GM18870 (cell line): ENCODE measurements around the gene TBC1D5.

ENCODE experiments used
- ATAC-seq: cut with Tn5 transposase; IDR thresholded peaks from one replicate; pipeline ENCODE4 v1.9.1; 2021; ENCODE audit warnings: moderate library complexity; ENCODE audit not compliant: unreplicated experiment

Gene TBC1D5

DNA sequence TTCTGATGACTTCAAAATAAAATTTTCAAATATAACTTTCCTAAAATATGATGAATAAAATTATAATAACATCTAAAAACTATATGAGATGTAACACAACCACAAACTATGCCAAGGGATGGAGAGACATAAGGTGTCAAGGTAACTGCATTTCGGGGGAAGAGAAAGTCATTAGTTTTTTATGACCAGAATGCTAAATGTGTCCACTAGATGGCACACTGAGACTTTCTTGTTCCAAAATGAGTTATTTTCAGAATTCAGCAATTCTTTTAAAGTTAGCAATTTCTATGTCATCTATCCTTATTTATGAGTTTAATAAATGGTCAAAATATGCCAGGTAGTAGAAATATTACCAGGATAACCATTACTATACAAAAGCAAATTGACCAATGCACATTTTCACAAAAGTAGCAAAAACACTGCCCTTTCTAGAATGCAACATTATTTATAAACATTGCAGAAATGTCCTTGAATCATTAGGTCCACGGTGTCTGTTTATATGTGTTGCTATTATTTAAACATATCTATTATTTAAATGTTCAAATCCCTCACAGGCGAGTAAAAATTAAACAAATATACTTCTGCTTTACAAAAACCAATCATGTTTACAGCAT lies 483.5 kb downstream of the TBC1D5 start:
- ATAC-seq = no peak

DNA sequence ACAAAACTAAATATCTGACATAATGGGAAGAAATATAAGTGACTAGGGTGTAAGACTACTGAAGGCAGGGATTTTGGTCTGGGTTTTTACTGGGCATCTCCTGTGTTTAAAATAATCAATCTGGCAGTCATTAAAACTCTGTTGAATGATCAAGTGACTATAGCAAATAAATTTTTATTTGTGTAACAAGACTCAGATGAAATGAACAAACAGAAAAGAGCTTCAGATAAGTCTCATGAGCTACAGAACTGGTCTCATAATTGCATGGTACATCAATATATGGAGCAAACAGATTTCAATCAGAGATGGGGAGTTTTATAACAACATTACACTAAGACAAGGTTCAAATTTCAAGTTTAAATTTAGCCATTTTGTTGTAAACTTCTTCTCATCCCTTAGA lies 485.2 kb downstream of the TBC1D5 start:
- no peak for ATAC-seq

DNA sequence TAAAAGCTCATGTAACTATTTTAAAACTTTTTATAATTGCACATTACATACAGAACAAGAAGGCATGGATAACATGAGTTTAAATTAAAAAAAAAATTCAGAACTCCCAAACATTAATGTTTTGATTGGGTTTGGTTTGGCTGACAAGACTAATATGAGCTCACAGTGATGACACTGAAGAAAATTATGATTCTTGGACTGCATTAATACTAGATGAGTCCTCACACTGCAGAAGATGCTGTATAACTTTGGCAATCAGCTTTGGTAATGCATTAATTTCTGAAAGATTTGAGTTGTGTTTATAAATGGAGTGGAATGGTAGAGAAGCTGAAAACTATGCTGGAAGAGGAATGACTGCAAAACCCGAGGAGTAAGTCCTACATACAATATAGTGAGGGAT lies 498.8 kb downstream of the TBC1D5 start:
- ATAC-seq = no peak

DNA sequence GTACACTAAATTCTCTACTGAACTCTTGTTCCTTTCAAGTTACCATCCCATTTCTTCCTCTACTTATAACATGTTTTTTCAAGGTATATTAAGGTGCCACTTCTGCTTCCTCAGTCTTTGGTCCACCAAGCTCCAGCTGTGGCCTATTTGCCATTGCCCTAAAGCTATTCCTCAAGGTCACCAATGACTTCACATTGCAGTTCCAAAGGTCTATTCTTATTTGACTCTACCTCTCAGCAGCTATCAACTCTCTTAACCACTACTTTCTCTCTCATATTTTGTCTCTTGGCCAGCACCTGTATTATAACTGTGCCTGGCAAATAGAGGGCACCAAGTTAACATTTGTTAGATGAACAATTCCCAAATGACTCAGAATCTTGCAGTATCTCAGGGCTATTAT lies 503.0 kb downstream of the TBC1D5 start:
- ATAC-seq = no peak

DNA sequence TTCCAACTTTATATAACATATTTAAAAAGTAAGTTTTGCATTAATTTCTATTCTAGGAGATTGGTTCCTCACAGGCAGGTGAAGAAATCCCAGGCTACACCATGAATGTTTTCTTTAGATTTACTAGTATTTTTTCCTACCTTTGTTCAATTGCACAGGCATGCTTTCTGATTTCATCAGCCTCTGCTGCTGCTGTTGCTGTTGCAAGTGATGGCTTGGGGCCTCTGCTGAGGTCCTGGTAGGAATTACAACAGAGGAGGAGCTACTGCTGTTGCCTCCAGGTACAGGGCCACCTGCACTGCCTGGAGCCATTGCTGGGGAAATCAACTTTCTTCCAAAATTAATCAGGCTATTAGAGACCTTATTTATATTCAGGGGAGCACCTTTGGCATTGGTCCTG lies 504.4 kb downstream of the TBC1D5 start:
- ATAC-seq = no peak

DNA sequence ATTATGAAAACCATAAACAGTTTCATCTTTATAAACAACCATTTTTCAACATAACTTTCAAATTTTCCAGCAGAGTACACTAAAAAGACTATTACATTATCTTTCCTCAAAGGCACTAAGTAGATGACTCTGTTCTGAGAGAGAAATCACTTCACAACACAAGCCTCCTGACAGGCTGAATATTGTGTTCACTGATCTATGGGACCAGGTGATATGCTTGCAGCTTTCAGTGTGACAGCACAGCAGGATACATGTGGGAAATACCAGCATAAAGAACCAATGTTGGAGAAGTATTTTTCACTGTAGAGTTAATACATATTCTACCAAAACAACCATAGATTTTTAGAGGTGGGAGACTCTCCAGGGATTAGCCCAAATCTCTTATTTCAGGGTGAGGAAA lies 507.1 kb downstream of the TBC1D5 start:
- no peak for ATAC-seq

DNA sequence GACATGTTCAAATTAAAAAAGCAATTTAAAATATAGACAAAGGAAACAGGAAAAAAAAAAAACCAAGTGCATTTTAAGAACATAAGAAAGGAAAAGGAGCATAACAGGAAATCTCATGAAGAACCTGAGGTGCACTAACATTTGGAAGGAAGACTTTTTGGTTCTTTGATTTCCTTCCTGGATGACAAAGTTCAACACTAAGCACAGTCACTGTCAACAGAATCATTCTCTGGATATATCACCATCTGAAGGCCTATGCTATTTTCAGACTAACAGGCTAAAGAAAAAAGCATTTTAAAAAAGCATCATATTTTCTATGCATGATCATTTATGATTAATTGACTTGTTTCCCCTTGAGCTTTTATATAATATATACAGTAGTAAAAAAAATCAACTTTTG lies 508.0 kb downstream of the TBC1D5 start:
- ATAC-seq = no peak

DNA sequence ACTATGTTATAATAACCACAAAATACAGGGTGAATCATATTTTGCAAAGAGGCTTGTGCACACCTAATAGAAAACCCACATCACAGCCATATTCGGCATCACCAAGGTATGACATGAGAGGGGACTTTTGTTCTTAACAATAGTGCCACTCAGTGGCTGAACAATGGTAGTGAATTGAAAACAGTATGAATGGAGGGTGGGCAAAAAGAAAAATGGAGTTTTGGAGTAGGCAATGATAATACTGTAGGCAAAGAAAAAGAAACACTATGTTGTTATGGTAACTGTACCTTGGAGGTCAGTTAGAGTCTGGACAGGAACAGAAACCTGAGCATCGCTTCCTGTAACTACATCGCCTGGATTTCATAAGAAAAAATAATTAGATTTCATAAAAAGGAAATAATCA lies 509.0 kb downstream of the TBC1D5 start:
- peak; percentile 88 for ATAC-seq

DNA sequence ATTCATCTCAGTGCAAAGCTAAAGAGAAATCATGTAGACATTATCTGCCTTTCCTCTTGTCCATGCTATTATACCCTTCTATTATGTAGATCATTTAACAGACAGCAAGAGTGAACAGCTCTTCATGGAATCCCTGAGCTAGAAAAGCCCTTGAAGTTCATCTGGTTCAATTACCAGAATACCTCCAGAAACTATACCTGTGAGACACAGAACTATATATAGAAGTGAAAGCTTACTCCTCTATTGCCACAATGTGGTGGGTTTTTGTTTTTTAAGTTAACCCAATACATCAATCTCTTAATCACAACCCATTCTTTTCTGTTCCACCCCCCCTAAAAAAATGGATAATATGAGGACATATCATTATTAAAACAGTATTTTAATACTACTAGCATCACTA lies 510.0 kb downstream of the TBC1D5 start:
- no peak for ATAC-seq

DNA sequence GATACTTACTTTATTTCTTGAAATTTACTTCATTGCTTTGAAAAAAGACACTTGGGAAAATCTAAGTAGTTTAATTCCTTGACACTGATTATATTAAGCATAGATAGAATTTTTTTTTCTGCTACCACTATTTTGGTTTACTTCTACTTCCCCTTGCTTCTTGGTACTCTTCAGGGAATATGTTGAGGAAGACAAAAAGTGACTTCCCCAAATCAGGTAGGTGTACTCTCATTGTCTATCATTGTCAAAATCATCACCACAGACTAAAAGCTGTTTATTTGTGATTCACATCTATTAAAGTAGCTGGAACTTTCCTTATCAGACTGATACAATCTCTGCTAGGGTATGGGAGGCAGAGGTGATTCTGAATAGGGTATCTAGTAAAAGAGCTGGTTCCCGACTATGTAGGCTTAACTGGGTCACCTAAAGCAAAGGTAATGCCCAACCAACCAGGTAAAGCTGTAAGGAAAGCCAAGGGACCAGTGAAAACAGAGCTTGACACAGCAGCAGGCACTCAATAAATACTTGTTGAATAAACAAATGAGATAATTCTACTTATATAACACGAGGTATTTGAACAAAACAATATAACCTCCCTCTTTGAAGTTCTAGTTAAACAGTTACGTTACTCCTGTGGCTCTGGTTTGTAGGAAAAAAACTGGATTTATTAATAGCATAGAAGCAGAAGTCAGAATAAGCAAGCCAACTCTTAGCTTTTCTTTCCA lies 510.7 kb downstream of the TBC1D5 start:
- no peak for ATAC-seq

DNA sequence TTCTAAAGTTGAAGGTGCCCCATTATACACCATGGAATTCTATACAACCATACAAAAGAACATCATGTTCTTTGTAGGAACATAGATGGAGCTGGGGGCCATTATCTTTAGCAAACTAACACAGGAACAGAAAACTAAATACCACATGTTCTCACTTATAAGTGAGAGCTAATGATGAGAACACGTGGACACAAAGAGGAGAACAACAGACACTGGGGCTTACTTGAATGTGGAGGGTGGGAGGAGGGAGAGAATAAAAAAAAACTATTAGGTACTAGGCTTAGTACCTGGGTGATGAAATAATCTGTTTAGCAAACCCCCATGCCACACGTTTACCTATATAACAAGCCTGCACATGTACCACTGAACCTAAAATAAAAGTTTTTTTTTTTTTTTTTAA lies 515.0 kb downstream of the TBC1D5 start:
- ATAC-seq = no peak

DNA sequence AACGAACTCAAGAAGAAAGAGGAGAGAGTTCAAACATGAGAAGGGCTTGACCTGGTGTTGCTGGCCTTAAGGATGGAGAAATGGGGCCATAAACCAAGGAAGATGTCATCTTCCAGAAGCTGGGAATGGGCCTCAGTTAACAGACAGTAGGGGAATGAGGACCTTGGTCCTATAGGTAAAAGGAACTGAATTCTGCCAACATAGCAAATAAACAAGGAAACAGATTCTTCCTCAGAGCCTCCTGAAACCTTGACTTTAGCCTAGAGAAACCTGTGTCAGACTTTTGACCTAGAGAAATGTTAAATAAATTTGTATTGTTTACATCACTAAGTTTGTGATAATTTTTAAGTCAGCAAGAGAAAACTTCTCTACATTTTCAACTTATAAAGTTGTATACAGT lies 520.9 kb downstream of the TBC1D5 start:
- ATAC-seq = no peak

DNA sequence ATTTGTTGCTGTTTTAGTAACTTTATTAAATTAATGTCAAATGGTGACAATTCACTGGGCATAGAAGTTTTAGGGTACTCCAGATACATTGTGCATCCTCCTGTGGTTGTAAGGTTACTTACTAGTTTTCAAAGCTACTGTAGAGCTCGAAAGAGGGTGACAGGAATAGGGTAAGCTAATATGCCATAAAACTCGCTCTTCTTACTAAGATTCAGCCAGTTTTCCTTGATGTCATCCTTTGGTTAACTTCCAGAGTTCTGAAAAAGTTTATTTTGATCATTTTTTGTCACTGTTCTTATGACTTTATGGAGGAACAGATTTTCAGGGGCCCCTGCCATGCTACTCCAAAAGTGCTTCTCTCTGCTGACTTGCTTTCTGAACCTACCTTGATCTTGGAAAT lies 522.8 kb downstream of the TBC1D5 start:
- no peak for ATAC-seq

DNA sequence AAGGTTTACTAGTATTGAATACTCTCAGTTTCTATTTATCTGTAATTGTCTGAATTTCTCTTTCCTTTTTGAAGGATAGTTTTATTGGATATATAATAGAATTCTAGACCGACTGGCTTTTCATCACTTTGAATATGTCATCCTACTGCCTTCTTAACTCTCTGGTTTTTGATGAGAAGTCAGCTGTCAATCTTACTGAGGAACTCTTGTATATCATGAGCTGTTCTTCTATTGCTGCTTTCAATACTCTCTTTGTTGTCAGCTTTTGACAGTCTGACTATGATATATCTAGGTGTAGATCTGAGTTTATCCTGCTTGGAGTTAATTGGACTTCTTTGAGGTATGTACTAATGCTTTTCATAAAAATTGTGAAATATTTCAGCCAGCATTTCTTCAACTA lies 523.8 kb downstream of the TBC1D5 start:
- no peak for ATAC-seq

DNA sequence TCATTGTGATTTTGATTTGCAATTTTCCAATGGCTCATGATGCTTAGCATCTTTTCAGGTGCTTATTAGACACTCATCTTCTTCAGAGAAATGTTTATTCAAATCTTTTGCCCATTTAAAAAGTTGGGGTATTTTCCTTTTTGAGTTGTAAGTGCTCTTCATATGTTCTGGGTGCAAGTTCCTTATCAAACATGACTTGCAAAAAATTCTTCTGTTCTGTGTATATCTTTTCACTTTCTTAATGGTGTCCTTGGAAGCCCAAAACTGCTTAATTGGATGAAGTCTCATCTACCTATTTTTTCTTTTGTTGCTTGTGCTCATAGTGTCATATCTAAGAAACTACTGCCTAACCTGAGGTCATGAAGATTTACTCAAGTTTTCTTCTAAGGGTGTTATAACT lies 524.8 kb downstream of the TBC1D5 start:
- no peak for ATAC-seq

DNA sequence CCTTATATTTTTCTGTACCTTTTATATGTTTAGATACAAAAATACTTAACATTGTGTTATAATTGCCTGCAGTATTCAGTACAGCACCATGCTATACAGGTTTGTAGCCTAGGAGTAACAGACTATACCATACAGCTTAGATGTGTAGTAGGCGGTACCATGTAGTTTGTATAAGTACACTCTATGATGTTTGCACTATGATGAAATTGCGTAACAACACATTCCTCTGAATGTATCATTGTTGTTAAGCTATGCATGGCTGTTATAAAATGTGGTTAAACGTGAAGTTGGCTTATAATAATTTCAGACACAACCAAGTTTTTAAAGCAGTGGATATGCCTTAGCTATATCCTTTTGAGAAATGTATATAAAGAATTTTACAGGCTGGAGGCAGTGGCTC lies 529.3 kb downstream of the TBC1D5 start:
- ATAC-seq = no peak

DNA sequence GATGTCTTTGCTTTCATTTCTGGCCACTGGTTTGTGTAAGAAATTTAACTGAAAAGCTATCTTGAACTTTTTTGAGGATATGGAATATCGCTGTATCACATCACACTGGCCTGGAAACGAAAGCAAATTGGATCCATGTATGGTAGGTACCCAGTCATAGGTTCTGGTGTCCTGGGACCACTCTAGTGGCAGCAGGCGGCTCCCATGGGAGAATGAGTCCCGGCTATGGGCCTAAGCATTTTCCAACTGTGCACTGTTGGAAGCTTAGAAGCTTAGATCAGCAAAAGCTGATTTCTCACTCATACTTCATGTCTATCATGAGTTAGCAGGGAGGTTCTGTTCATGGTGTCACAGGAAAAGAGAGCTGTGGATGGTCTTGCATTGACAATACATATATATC lies 534.5 kb downstream of the TBC1D5 start:
- no peak for ATAC-seq

DNA sequence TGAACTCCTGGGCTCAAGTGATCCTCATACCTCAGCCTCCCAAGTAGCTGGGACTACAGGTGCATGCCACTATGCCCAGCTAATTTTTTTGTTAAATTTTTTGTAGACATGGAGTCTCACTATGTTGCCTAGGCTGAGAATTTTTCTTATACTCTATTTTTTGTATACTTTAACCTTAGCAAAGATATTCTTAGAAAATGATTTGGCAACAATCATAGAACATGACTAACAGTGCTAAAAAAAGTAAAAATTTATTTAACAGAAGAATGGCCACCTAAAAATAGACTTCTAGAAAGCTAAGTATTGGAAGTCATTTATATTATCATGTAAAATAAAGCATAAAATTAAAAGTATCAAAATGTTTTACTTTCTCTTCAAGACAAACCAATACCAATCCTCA lies 535.4 kb downstream of the TBC1D5 start:
- ATAC-seq = no peak

DNA sequence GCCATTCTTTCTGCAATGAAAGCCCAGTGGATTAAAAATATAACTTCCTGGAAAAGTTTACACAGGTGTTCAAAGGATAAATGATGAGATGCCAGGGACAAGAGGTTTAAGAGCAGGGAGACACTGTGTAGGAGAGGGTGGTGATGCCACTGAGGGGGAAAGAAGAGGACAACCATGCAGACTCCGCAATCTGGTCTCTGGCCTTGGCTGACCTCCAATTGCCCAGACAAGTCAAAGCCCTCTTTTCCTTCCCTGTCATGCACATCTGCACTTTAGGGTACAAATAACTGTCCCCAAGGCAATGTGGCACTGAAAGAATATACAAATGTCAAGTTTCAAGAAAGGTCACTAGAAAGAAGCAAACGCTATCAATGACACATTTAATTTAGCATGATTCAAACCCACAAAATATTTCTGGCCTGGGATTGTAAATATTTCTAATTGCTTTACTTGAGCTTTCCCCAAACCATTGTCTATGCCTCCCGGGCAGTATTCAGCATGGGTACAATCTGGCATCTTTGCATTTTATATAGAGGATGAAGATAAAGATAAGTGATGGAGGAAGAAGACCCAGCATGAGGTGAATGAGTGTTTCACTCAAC lies 538.3 kb downstream of the TBC1D5 start:
- no peak for ATAC-seq

DNA sequence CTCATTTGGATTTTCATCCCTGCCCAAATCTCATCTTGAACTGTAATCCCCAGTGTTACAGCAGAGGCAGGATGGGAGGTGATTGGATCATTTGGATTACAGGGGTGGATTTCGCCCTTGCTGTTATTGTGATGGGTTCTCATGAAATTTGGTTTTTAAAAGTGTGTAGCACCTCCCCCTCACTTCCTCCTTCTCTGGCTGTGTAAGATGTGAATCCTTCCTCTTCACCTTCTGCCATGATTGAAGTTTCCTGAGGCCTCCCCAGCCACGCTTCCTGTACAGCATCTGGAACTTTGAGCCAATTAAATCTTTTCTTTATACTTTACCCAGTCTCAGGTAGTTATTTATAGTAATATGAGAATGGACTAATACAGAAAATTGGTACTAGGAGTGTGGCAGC lies 540.9 kb downstream of the TBC1D5 start:
- no peak for ATAC-seq

DNA sequence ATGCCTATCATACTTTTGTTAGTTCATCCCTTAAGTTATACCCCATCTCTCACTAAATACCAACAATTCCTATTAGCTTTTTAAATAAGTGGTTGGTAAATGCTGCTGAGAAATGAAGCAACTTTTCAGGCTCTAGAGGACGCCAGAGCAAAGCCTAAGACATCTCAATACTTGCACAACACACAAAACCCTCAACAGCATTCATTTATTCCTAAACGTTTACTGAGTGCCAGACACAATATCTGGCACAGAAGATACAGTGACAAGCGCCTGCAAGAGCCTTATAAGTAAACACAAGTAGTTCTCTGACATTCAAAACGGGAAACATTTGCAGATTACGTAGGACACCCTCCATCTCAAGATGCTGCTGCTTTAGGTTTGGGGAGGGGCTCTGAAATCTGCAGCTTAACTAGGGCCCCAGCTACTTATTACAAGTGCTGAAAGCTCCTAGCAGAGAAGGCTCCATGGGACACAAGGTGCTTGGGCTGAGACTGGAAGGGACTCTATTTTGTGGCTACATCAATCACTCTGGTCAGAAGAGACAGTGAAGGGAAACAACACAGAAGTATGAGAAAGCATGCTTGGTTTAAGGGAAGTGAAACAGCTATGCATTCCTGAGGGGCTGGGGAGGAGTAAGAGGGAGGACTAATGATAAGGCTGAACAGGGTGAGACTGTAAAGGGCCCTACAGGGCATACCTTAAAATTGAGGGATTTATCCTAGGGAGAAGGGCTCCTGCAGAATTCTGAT lies 546.4 kb downstream of the TBC1D5 start:
- ATAC-seq = peak; percentile 75

DNA sequence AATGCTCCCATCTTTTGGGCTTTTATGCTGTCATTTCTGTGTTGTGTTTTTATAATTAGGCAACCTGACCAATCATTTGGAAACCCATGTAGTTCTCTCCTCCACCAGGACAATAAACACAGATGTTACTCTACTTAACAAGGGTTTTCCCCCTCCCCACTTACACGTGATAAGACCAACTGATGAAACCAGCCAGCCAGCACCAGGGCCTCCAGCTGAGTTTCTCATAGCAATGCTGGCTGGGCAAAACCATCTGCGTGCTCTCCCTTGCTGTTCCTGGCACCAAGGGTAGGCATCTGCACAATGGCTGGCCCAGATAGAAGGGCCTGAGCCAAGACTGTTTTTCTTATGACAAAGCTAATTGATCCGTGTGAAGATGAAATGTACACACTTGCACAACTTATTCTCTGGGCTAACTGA lies 547.2 kb downstream of the TBC1D5 start:
- peak; percentile 97 for ATAC-seq
